ENCODE measurements around the gene AKAP9. TPM values are rescaled to one million over a fixed set of nuclear protein-coding genes. Genes with fewer than 3 reads are reported as not detected.

AKAP9 gene
- polyA plus RNA-seq, 1 experiment, result 7.4 TPM

GRCh38 chr7:91993976-91994375 is 53.3 kb downstream of the AKAP9 start:
- Histone ChIP-seq H3K4me3 (ENCODE audit: low read depth, low read length) (no peak overlapping the region), H3K36me3 (ENCODE audit: control insufficient read depth, insufficient read depth, low read length) (peaks cover 9% of the 10 kb centered on the region), H3K27me3 (ENCODE audit: control insufficient read depth, insufficient read depth, low read length) (no peaks in the 10 kb centered on the region)
- DNase-seq (ENCODE audit: low read depth), result no peak
- TF ChIP-seq, protein P1, sequence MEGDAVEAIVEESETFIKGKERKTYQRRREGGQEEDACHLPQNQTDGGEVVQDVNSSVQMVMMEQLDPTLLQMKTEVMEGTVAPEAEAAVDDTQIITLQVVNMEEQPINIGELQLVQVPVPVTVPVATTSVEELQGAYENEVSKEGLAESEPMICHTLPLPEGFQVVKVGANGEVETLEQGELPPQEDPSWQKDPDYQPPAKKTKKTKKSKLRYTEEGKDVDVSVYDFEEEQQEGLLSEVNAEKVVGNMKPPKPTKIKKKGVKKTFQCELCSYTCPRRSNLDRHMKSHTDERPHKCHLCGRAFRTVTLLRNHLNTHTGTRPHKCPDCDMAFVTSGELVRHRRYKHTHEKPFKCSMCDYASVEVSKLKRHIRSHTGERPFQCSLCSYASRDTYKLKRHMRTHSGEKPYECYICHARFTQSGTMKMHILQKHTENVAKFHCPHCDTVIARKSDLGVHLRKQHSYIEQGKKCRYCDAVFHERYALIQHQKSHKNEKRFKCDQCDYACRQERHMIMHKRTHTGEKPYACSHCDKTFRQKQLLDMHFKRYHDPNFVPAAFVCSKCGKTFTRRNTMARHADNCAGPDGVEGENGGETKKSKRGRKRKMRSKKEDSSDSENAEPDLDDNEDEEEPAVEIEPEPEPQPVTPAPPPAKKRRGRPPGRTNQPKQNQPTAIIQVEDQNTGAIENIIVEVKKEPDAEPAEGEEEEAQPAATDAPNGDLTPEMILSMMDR (IDR thresholded peaks at IDR 0.05; ENCODE audit: insufficient read depth, low read depth, low read length), result no peak
- CTCF ChIA-PET, result no interaction called here
- POLR2A ChIA-PET, result no interaction called here

GRCh38 chr7:91995391-91996105 is 54.9 kb downstream of the AKAP9 start:
- Histone ChIP-seq H3K27me3 (ENCODE audit: control insufficient read depth, insufficient read depth, low read length) (no peaks in the 10 kb centered on the region), H3K36me3 (ENCODE audit: control insufficient read depth, insufficient read depth, low read length) (peaks cover 9% of the 10 kb centered on the region), H3K4me3 (ENCODE audit: low read depth, low read length) (no peak overlapping the region)
- DNase-seq (ENCODE audit: low read depth), result no peak
- POLR2A ChIA-PET, result no interaction called here
- CTCF ChIA-PET, result interaction anchor here (1.0 kb wide), 1 partner anchor 430 kb away, joined by 3 read pairs; no protein-coding TSS in a partner anchor
- TF ChIP-seq, protein P1 (IDR thresholded peaks at IDR 0.05; ENCODE audit: insufficient read depth, low read depth, low read length), result no peak

DNA sequence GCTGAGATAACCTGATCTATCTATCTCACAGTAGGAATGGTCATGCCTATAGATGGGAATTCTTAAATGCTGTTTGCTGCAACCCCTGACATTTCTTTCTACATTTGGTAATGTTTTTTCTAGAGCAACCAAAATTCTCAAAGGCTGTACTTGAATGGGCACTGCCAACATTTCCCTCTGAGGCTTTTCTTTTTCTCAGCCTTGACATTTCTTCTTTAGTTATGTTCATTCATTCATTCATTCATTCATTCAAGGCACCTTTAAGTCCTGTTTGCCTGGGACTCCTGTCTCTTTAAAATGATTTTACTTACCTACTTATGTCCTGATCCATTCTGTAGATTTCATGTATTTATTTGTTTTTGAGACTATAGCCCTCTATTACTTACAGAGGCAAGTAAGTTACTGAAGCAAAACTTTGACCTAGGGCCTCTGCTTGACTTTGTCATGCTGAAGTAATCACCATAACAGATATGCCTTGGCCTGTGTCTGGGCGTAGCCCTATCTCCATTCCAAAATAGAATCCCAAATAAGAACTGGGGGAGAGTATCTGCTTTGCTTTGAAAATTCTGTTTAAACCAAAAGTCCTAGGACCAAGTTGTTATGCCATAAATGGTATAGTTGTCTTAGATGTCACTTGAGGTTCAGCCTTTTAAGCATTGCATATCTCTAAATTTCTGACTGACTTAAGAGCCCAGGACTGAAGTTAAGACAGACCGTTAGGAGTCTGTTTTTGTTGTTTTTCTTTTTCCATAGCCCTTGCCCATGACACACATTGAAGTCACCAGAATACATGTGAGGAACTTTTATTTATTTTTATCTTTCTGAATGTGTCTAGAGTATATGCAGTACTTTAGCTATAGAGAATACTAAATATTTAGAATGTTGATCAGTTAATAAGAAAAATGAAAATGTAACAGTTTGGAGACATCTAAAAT is 59.2 kb downstream of the AKAP9 start:
- Histone ChIP-seq H3K27me3 (ENCODE audit: control insufficient read depth, insufficient read depth, low read length) (no peaks in the 10 kb centered on the region), H3K4me3 (ENCODE audit: low read depth, low read length) (no peak overlapping the region), H3K36me3 (ENCODE audit: control insufficient read depth, insufficient read depth, low read length) (peaks cover 3% of the 10 kb centered on the region; the same call in 1 of the 2 replicates)
- ChIA-PET CTCF (interaction anchor here (1.2 kb wide), 1 partner anchor 10 kb away, joined by 4 read pairs; no protein-coding TSS in a partner anchor), POLR2A (no interaction called here)
- TF ChIP-seq, protein P1 (IDR thresholded peaks at IDR 0.05; ENCODE audit: insufficient read depth, low read depth, low read length), result no peak
- DNase-seq (ENCODE audit: low read depth), result no peak

DNA sequence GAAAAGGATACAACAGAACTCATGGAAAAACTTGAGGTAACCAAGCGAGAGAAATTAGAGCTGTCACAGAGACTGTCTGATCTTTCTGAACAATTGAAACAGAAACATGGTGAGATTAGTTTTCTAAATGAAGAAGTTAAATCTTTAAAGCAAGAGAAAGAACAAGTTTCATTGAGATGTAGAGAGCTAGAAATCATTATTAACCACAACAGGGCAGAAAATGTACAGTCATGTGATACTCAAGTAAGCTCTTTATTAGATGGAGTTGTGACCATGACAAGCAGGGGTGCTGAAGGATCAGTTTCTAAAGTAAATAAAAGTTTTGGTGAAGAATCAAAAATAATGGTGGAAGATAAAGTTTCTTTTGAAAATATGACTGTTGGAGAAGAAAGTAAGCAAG is 62.1 kb downstream of the AKAP9 start:
- POLR2A ChIA-PET, result no interaction called here
- no peak for DNase-seq (ENCODE audit: low read depth)
- CTCF ChIA-PET, result no interaction called here
- peaks cover 2% of the 10 kb centered on the region; the same call in 1 of the 2 replicates for H3K36me3 ChIP-seq (ENCODE audit: control insufficient read depth, insufficient read depth, low read length)
- no peak overlapping the region for H3K4me3 ChIP-seq (ENCODE audit: low read depth, low read length)
- TF ChIP-seq, protein P1 (IDR thresholded peaks at IDR 0.05; ENCODE audit: insufficient read depth, low read depth, low read length), result no peak
- H3K27me3 ChIP-seq (ENCODE audit: control insufficient read depth, insufficient read depth, low read length), result no peaks in the 10 kb centered on the region

DNA sequence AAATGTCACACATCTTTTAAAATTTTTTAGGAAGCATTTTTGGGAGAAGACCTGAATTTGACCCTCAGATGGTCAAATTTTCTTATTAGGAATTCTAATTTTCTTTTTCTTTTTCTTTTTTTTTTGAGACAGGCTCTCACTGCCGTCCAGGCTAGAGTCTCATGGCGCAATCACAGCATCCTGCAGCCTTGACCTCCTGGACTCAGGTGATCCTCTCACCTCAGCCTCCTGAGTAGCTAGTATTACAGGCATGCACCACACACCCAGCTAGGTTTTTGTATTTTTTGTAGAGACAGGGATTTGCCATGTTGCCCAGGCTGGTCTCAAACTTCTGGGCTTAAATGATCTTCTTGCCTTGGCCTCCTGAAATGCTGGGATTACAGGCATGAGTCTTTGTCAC is 65.4 kb downstream of the AKAP9 start:
- ChIA-PET POLR2A (no interaction called here), CTCF (no interaction called here)
- no peaks in the 10 kb centered on the region for H3K27me3 ChIP-seq (ENCODE audit: control insufficient read depth, insufficient read depth, low read length)
- TF ChIP-seq, protein P1 (IDR thresholded peaks at IDR 0.05; ENCODE audit: insufficient read depth, low read depth, low read length), result no peak
- no peaks in the 10 kb centered on the region for H3K36me3 ChIP-seq (ENCODE audit: control insufficient read depth, insufficient read depth, low read length)
- no peak overlapping the region for H3K4me3 ChIP-seq (ENCODE audit: low read depth, low read length)
- no peak for DNase-seq (ENCODE audit: low read depth)

All from BJ (cell line).